LNCaP clone FGC (cell line): ENCODE data around the gene PTPN3.

Experiments used
- DNase-seq: peaks from one replicate; pipeline ENCODE4 v3.0.0-alpha.2; 2011; ENCODE audit warnings: low read depth
- H3K4me3 ChIP-seq: 2 replicates; pipeline ENCODE4 v1.5.1; 2011; ENCODE audit warnings: mild to moderate bottlenecking, low read depth, low read length, control low read depth
- CTCF ChIP-seq: IDR thresholded peaks from 2 replicates; pipeline ENCODE4 v1.5.1; 2012; ENCODE audit warnings: mild to moderate bottlenecking; ENCODE audit not compliant: control insufficient read depth, insufficient read depth; ENCODE audit errors: extremely low read depth

Gene PTPN3

GRCh38 chr9:109387856-109388255 is 110.3 kb downstream of the PTPN3 start:
- H3K4me3 ChIP-seq: no peak overlapping the region
- DNase-seq: no peak
- TF ChIP-seq CTCF: no peak

- TF ChIP-seq CTCF: no peak
- DNase-seq: no peak
Observed at GRCh38 chr9:109387206-109387605, 110.9 kb downstream of the PTPN3 start.

DNA sequence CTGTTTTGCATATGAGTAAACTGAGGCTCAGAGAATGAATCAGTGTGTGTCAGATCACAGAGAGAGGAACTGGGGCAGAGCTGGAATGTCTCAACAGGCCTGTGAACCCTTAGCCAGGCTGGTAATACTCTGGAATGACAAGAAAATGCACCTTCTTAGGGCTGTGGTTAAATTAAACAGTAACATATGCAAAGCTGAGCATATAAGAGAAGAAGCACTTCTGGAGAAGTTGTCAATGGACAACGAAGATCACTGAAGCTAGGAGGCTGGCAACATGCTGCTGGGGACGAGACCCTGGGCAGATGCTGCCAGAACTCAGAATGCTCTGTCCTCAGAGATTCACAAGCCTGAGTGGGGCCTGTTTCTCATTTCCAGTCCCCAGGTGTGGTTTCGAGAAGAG is 112.6 kb downstream of the PTPN3 start:
- no peak for DNase-seq
- TF ChIP-seq CTCF: no peak
- no peak overlapping the region for H3K4me3 ChIP-seq

More at GRCh38 chr9:109387206-109387605, 110.9 kb downstream of the PTPN3 start:
- H3K4me3 ChIP-seq: no peak overlapping the region

DNA sequence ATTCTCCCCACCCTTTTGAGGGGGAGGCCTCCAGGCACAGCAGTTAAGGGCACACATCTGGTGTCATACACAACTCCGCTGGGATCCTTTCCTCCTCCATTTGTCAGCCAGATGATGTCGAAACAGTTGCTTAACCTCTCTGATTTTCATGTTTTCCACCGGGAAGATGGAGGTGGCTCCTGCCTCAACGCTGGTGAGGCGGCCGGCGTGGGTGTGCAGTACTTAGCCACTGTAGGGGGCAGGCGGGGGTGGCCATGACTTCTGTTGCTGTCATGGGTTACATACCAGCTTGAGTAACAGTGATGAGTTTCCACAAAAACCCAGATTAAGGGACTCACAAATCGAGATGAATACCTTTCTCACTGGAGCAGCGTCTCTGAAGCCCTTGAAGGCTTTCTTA is 114.2 kb downstream of the PTPN3 start:
- TF ChIP-seq CTCF: no peak
- no peak overlapping the region for H3K4me3 ChIP-seq
- no peak for DNase-seq

GRCh38 chr9:109383356-109383755 is 114.8 kb downstream of the PTPN3 start:
- DNase-seq: no peak
- TF ChIP-seq CTCF: no peak
- H3K4me3 ChIP-seq: no peak overlapping the region

DNA sequence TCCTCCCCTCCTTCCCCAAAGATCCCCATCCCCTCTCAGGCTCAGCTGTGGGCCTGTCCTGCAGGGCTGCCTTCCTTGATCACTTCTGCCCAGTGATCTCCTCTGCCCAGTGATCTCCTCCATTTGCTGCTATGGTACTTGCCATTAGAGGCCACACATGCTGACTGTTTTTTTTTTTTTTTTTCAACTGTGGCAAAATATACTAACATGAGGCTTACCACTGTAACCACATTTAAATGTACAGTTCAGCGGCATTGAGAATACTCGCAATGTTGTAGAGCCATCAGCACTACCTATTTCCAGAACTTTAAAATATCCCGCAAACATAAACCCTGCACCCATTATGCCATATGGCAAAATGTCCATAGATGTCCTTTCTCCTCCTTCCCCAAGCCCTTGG is 115.5 kb downstream of the PTPN3 start:
- DNase-seq: no peak
- no peak overlapping the region for H3K4me3 ChIP-seq
- no peak for TF ChIP-seq CTCF

GRCh38 chr9:109382182-109382581 is 115.9 kb downstream of the PTPN3 start:
- no peak for TF ChIP-seq CTCF
- no peak for DNase-seq
- H3K4me3 ChIP-seq: no peak overlapping the region
